Retinal pigment epithelial cell (primary cell): ENCODE results near the gene LHX3.

Source experiments
- DNase-seq: peaks from one replicate; pipeline ENCODE4 v3.0.0-alpha.2; 2010; ENCODE audit warnings: low read depth
- H3K4me3 ChIP-seq: 2 replicates; pipeline ENCODE4 v1.5.1; 2011; ENCODE audit warnings: mild to moderate bottlenecking, low read length, control low read depth, moderate library complexity
- TF ChIP-seq, protein P1 (sequence below): conservative IDR thresholded peaks from 2 replicates; pipeline ENCODE4 v1.5.1; 2011; ENCODE audit warnings: low read depth, low read length, control low read depth, inconsistent platforms

The LHX3 gene

DNA sequence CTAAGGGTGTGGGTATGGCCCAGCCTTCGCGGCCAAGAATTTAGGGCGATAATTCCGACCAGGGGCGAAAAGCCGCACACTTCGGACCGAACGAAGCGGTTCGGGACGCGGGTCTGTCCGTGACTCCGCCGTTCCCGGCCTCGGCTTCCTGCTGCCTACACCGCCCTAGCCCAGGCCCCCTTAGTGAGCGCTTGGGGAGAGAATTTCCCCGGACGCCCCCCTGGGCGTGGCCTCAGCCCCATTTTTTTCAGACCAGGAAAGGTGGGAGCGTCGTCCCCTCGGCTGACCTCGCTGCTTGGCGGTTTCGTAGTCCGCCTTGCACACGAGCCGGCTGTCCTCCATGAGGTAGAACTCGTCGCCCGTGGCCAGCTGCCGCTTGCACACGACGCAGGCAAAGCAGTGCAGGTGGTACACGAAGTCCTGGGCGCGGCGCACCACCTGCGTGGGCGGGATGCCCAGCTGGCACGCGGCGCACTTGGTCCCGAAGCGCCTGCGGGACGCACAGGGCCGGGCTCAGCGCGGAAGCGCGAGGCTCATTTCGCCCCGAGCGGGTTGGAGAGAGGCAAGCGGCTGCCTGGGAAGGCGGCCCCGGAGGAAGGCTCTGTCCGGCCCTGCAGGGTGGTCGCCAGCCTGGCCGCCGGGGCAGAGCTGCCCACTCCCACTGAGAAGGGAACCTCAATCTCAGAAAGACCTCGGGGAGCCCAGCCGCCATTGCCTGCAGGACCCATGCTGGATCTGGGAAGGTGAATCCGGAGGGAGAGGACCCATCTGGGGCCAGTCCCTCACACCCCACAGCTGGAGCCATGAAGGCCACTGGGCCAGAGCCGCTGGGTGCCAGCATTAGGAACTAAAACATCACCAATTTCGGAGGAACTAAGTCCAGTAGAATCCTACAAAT lies 5.3 kb downstream of the LHX3 start:
- DNase-seq = no peak
- no peak overlapping the region for H3K4me3 ChIP-seq
- TF ChIP-seq, protein P1, sequence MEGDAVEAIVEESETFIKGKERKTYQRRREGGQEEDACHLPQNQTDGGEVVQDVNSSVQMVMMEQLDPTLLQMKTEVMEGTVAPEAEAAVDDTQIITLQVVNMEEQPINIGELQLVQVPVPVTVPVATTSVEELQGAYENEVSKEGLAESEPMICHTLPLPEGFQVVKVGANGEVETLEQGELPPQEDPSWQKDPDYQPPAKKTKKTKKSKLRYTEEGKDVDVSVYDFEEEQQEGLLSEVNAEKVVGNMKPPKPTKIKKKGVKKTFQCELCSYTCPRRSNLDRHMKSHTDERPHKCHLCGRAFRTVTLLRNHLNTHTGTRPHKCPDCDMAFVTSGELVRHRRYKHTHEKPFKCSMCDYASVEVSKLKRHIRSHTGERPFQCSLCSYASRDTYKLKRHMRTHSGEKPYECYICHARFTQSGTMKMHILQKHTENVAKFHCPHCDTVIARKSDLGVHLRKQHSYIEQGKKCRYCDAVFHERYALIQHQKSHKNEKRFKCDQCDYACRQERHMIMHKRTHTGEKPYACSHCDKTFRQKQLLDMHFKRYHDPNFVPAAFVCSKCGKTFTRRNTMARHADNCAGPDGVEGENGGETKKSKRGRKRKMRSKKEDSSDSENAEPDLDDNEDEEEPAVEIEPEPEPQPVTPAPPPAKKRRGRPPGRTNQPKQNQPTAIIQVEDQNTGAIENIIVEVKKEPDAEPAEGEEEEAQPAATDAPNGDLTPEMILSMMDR = no peak

DNA sequence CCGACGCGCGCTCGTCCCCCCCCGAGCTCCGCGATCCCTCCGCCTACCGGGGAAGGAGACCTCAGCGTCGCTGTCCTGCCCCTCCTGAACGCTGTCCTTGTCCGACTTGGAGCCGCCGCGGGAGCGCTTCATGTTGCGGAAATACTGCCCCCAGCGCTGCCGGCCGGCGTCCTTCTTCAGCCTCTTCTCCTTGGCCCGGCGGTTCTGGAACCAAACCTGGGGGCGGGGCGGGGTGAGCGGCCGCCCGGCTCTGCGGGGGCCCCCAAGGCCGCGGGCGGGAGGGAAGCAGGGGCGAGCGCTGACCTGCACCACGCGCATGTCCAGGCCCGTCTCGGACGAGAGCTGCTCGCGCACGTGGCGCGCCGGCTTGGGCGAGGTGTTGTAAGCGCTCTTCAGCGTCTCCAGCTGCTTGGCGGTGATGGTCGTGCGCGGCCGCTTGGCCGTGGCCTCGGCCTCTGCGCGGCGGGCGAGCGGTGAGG lies 6.3 kb downstream of the LHX3 start:
- no peak for DNase-seq
- TF ChIP-seq, protein P1 = no peak
- H3K4me3 ChIP-seq = no peak overlapping the region

DNA sequence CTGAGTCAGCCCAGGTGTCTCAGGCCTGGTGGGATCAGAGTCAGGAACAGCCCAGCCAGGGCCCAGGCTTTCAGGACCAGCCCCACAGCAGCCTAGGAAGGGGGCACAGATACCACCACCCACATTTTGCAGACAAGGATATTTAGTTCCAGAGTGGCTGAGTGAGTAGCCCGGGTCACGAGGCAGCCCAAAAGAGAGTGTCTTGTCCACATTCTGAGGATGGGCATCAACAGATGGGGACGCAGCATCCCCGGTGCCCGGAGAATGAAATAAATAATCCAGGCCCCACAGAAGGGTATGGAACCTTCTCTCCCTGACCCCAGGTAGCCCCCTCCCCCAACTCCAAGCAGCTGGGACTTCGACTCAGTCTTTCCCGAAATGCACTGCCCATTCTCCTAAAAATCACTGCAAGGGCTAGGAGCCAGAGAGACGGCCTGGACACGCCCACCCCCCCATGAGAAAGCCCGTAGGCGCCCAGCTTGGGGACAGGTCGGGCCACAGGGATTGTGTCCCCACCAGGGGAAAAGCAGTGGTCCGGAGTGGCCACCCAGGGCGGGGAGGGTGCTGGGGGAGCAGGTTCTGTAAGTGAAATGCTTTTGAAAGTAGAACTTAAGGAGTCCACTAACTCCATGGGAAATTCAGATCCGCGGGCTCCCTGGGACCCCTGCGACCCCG lies 6.9 kb downstream of the LHX3 start:
- DNase-seq = no peak
- H3K4me3 ChIP-seq = no peak overlapping the region
- TF ChIP-seq, protein P1 = no peak

DNA sequence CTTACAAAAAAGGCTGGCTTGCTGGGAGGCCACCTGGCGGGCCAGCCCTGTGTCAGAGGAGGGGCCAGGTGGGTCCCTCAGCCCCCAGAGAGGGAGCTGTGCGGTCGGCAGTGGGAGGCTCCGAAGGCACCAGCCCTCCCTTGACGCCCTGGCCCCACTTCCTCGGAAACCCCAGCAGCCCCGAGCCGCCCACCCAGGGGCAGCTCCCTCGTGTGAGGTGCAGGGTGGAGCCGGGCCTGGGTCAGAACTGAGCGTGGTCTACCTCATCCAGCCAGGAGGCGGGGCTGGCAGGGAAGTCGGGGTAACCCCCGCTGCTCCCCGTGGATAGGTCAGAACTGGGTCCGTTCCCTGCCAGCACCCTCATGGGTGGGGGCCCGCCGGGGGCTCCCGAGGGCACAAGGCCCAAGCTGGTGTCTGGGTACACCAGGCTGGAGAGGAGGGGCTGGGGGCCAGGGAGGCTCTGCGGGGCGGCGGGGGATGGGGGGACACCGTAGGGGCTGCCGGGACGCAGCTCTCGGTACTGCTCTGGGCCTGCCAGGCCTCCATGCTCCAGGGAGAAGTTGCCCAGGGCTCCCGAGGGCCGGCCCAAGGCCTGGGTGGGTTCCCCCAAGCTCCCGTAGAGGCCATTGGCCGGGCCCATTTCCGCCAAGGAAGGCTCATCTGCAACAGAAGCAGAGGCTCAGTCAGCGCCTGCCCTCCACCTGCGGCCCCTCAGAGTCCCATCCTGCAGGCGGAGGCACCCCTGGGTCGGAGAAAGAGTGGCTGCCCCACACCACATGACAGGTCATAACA lies 7.6 kb downstream of the LHX3 start:
- H3K4me3 ChIP-seq = no peak overlapping the region
- no peak for DNase-seq
- TF ChIP-seq, protein P1 = no peak

DNA sequence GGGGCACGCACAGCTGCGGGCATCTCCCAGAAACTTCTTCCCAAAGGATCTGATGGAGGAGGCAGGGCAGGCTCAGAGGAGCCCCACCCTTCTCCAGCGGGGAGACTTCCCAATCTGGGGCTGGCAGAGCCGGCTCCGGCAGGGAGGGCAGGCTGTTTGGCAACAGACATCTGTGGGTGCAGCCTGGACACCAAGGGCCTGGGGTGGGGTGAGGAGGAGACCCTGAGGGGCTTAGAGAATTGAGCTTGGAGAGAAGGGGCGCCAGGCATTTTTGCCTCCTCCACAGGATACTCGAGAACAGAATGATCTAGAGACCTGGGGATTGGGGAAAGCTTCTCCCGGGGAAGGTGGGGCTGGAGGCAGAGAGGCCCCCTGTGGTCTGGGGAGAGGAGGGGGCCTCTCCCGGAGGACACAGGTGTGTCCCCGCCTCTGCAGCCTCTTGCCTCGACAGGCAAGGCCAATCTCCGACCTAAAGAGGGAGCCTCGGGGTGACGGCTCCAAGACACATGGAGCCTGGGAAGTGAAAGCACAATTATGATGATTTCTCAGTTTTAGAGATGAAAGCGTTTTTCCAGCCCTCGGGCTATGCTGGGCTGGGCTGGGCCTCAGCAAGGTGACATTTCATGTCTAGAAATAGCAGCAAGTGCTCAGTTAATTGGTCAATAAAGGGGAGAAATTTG lies 8.4 kb downstream of the LHX3 start:
- H3K4me3 ChIP-seq = no peak overlapping the region
- TF ChIP-seq, protein P1 = no peak
- DNase-seq = no peak

DNA sequence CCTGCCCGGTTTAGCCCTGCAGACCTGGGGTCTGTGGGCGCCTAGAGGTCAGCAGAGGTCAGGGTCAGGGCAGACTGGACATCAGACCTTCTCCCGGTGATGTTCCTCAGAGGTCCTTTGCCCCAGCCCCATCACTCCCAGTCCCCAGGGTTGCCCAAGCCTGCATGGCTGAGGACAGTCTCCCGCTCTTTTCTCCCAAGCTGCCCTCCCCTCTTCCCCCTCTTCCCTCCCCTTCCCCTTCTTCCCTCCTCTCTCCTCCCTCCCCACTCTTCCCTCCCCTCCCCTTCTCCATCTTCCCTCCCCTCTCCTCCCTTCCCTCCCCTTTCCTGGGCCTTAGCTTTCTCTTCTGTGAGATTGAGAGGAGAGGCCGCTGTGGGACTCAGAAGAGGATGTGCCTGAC lies 10.4 kb downstream of the LHX3 start:
- no peak overlapping the region for H3K4me3 ChIP-seq
- DNase-seq = no peak
- TF ChIP-seq, protein P1 = no peak
